Loucy (cell line): ENCODE data around the gene RIT2.

Source experiments
- CTCF ChIP-seq: fragments of 200-600 bp; sonication (generic); conservative IDR thresholded peaks from 2 replicates; pipeline ENCODE4 v1.5.1; 2014; ENCODE audit warnings: mild to moderate bottlenecking, antibody characterized with exemption, low read length
- EZH2phosphoT487 ChIP-seq: fragments of 200-600 bp; IDR thresholded peaks from 2 replicates; pipeline ENCODE4 v1.6.1; 2018; ENCODE audit warnings: antibody characterized with exemption, mild to moderate bottlenecking, moderate library complexity, borderline replicate concordance

- TF ChIP-seq CTCF (no peak), EZH2phosphoT487 (no peak)
These were observed 174.5 kb downstream of the RIT2 start for GRCh38 chr18:42941021-42941420.
